IMR-90 (cell line): ENCODE results near the gene PRPS1L1.

Experiments
- CEBPB ChIP-seq: IDR thresholded peaks from 2 replicates; pipeline ENCODE4 v1.6.1; 2012; ENCODE audit warnings: low read depth, low read length, improper control_type of control experiment
- CHD1 ChIP-seq: IDR thresholded peaks from 2 replicates; pipeline ENCODE4 v1.6.1; 2012; ENCODE audit warnings: low read depth, low read length, improper control_type of control experiment
- CTCF ChIP-seq: conservative IDR thresholded peaks from 2 replicates; pipeline ENCODE4 v1.5.1; 2012; ENCODE audit warnings: mild to moderate bottlenecking, low read depth, low read length, improper control_type of control experiment
- FOS ChIP-seq: fragments of 150-350 bp; IDR thresholded peaks from 2 replicates; pipeline ENCODE4 v1.6.1; 2016; ENCODE audit warnings: low read depth, low read length
- MAFK ChIP-seq: IDR thresholded peaks from 2 replicates; pipeline ENCODE4 v1.6.1; 2012; ENCODE audit warnings: low read depth, low read length, improper control_type of control experiment
- MAZ ChIP-seq: IDR thresholded peaks from 2 replicates; pipeline ENCODE4 v1.6.1; 2012; ENCODE audit warnings: low read depth, mild to moderate bottlenecking, low read length, improper control_type of control experiment, moderate library complexity, borderline replicate concordance
- NFE2L2 ChIP-seq: fragments of 150-350 bp; IDR thresholded peaks from 2 replicates; pipeline ENCODE4 v1.6.1; 2016; ENCODE audit warnings: low read depth, mild to moderate bottlenecking, low read length
- POLR2A ChIP-seq: IDR thresholded peaks from 2 replicates; pipeline ENCODE4 v1.6.1; 2012; ENCODE audit warnings: mild to moderate bottlenecking, low read depth, low read length
- RAD21 ChIP-seq: IDR thresholded peaks from 2 replicates; pipeline ENCODE4 v1.6.1; 2012; ENCODE audit warnings: low read length, improper control_type of control experiment
- RCOR1 ChIP-seq: IDR thresholded peaks from 2 replicates; pipeline ENCODE4 v1.6.1; 2012; ENCODE audit warnings: mild to moderate bottlenecking, low read length, improper control_type of control experiment; ENCODE audit not compliant: insufficient replicate concordance
- RFX5 ChIP-seq: IDR thresholded peaks from 2 replicates; pipeline ENCODE4 v1.8.0; 2012; ENCODE audit warnings: low read depth, mild to moderate bottlenecking, low read length, moderate library complexity
- SMC3 ChIP-seq: fragments of 150-350 bp; IDR thresholded peaks from 2 replicates; pipeline ENCODE4 v1.6.1; 2016; ENCODE audit warnings: low read depth, mild to moderate bottlenecking, antibody characterized with exemption, low read length, moderate library complexity
- TF ChIP-seq, protein P1 (sequence below): fragments of 150-350 bp; IDR thresholded peaks from 2 replicates; pipeline ENCODE4 v1.6.1; 2017; ENCODE audit warnings: mild to moderate bottlenecking, antibody characterized with exemption, low read length, low read depth

GRCh38 chr7:18068745-18069144 is 41.1 kb upstream of the PRPS1L1 start:
- TF ChIP-seq CTCF (no peak), SMC3 (no peak), POLR2A (no peak), RAD21 (no peak), CEBPB (no peak), FOS (no peak), NFE2L2 (no peak), RFX5 (no peak), MAZ (no peak), CHD1 (no peak), RCOR1 (no peak), MAFK (no peak)
- TF ChIP-seq, protein P1, sequence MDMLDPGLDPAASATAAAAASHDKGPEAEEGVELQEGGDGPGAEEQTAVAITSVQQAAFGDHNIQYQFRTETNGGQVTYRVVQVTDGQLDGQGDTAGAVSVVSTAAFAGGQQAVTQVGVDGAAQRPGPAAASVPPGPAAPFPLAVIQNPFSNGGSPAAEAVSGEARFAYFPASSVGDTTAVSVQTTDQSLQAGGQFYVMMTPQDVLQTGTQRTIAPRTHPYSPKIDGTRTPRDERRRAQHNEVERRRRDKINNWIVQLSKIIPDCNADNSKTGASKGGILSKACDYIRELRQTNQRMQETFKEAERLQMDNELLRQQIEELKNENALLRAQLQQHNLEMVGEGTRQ, result no peak
